ENCODE results near the gene PLA2G2C.

PLA2G2C gene

GRCh38 chr1:20207546-20207945 lies 21.2 kb upstream of the PLA2G2C start:
- DNase-seq (ENCODE audit: low read depth), result no peak

GRCh38 chr1:20202166-20202565 lies 15.8 kb upstream of the PLA2G2C start:
- no peak for DNase-seq (ENCODE audit: low read depth)

GRCh38 chr1:20200966-20201365 lies 14.6 kb upstream of the PLA2G2C start:
- no peak for DNase-seq (ENCODE audit: low read depth)

GRCh38 chr1:20199840-20200239 lies 13.5 kb upstream of the PLA2G2C start:
- DNase-seq (ENCODE audit: low read depth), result no peak

- DNase-seq (ENCODE audit: low read depth), result no peak
Measured at GRCh38 chr1:20199403-20199802, 13.1 kb upstream of the PLA2G2C start.

GRCh38 chr1:20198918-20199317 lies 12.6 kb upstream of the PLA2G2C start:
- no peak for DNase-seq (ENCODE audit: low read depth)

GRCh38 chr1:20198296-20198695 lies 12.0 kb upstream of the PLA2G2C start:
- no peak for DNase-seq (ENCODE audit: low read depth)

- DNase-seq (ENCODE audit: low read depth), result no peak
Measured at GRCh38 chr1:20197329-20197791, 11.0 kb upstream of the PLA2G2C start.

- DNase-seq (ENCODE audit: low read depth), result no peak
Measured at GRCh38 chr1:20195462-20195780, 9.1 kb upstream of the PLA2G2C start.

GRCh38 chr1:20194757-20195461 lies 8.6 kb upstream of the PLA2G2C start:
- DNase-seq (ENCODE audit: low read depth), result peak; percentile 69

- DNase-seq (ENCODE audit: low read depth), result no peak
Measured at GRCh38 chr1:20194224-20194623, 7.9 kb upstream of the PLA2G2C start.

- DNase-seq (ENCODE audit: low read depth), result no peak
Measured at GRCh38 chr1:20192871-20193411, 6.6 kb upstream of the PLA2G2C start.

GRCh38 chr1:20192364-20192763 lies 6.0 kb upstream of the PLA2G2C start:
- no peak for DNase-seq (ENCODE audit: low read depth)

- no peak for DNase-seq (ENCODE audit: low read depth)
Measured at GRCh38 chr1:20191266-20191825, 5.0 kb upstream of the PLA2G2C start.

GRCh38 chr1:20190256-20191160 lies 4.2 kb upstream of the PLA2G2C start:
- no peak for DNase-seq (ENCODE audit: low read depth)

GRCh38 chr1:20189664-20190063 lies 3.3 kb upstream of the PLA2G2C start:
- DNase-seq (ENCODE audit: low read depth), result no peak

- no peak for DNase-seq (ENCODE audit: low read depth)
Measured at GRCh38 chr1:20188455-20188817, 2.1 kb upstream of the PLA2G2C start.

GRCh38 chr1:20187813-20188454 lies 1.6 kb upstream of the PLA2G2C start:
- DNase-seq (ENCODE audit: low read depth), result no peak

GRCh38 chr1:20187103-20187812 lies 940 bp upstream of the PLA2G2C start:
- DNase-seq (ENCODE audit: low read depth), result no peak

GRCh38 chr1:20184997-20185833 lies 1.1 kb downstream of the PLA2G2C start:
- DNase-seq (ENCODE audit: low read depth), result peak; percentile 42

- DNase-seq (ENCODE audit: low read depth), result no peak
Measured at GRCh38 chr1:20184481-20184900, 1.8 kb downstream of the PLA2G2C start.

All from activated T-cell treated with anti-CD3 and anti-CD28 coated beads for 1 hour (primary cell).